AG09309 (cell line): Measurements from ENCODE around the gene FMN2.

Experiments
- DNase-seq: peaks from one replicate; pipeline ENCODE4 v3.0.0-alpha.2; 2010; ENCODE audit warnings: low read depth
- H3K4me3 ChIP-seq: 2 replicates; pipeline ENCODE4 v1.5.1; 2011; ENCODE audit warnings: mild to moderate bottlenecking, low read depth, low read length, moderate library complexity; ENCODE audit not compliant: control insufficient read depth
- TF ChIP-seq, protein P1 (sequence below): IDR thresholded peaks from 2 replicates; pipeline ENCODE4 v1.5.1; 2011; ENCODE audit warnings: mild to moderate bottlenecking, low read depth, low read length, inconsistent platforms; ENCODE audit not compliant: insufficient read depth, control insufficient read depth; ENCODE audit errors: missing control alignments

The FMN2 gene

DNA sequence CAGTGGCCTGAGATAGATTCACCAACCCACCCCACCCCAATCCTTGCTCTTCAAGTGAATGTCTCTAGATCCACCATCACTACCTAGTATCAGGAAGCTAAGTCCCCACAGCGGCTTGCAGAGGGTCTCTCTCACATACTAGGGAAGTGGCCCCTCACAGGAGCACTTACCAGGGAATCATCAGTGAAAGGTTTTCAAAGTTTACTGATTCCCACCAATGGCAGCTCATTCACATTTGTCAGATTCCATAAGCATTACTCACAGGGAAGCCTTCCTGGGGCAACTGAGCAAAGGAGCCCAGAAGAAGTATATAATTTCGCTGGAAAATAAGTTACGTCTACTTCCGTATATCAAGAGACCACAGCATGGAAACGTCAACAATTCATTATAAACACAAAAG is 399.5 kb downstream of the FMN2 start:
- TF ChIP-seq, protein P1, sequence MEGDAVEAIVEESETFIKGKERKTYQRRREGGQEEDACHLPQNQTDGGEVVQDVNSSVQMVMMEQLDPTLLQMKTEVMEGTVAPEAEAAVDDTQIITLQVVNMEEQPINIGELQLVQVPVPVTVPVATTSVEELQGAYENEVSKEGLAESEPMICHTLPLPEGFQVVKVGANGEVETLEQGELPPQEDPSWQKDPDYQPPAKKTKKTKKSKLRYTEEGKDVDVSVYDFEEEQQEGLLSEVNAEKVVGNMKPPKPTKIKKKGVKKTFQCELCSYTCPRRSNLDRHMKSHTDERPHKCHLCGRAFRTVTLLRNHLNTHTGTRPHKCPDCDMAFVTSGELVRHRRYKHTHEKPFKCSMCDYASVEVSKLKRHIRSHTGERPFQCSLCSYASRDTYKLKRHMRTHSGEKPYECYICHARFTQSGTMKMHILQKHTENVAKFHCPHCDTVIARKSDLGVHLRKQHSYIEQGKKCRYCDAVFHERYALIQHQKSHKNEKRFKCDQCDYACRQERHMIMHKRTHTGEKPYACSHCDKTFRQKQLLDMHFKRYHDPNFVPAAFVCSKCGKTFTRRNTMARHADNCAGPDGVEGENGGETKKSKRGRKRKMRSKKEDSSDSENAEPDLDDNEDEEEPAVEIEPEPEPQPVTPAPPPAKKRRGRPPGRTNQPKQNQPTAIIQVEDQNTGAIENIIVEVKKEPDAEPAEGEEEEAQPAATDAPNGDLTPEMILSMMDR = no peak
- DNase-seq = no peak
- no peak overlapping the region for H3K4me3 ChIP-seq

DNA sequence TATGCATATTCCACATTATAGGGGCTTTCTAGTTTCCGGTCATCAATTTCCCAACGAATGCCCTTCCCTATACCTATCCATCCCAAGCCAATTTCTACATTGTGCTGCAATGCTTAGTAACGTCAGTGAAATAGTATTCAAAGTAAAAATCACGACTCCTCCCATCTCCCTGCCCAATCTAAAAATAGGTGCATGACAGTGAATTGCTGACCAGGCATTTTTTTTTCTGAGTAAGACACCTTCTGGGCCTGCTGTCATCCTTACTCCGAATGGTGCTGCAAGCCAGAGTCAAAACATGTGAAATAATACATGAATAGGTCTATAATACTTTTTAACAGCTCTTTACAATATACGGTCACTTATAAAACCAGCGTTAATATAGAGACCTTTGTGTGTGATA is 400.1 kb downstream of the FMN2 start:
- DNase-seq = no peak
- TF ChIP-seq, protein P1 = no peak
- H3K4me3 ChIP-seq = no peak overlapping the region

DNA sequence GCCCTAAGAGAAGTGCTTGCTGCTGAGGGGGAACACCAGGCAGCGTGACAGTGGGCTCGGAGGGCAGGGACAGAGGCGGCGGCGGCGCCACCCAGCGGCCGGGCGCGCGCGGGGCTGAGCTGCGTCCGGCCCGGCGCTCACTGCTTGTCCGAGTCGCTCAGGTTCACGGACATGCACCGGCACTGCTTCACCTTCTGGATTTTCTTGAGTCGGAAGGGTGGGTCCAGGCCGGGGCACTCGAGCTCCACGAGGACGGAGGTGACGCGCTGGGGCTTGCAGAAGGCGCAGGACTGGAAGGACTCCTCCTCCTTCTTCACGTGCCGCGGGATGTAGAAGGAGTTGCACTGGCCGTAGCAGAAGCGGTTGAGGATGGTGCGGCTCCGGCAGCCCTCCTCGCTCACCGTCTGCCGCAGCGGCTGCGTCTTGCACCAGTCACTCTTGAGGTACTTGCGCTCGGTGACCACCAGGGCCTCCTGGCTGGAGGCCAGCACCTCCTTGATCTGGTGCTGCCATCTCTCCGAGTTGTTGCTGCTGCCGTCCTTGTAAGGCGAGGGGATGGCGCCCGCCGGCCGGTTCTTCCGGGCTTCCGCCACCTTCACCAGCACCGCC is 401.3 kb downstream of the FMN2 start:
- TF ChIP-seq, protein P1 = peak; percentile 19
- H3K4me3 ChIP-seq = no peak overlapping the region
- DNase-seq = no peak

DNA sequence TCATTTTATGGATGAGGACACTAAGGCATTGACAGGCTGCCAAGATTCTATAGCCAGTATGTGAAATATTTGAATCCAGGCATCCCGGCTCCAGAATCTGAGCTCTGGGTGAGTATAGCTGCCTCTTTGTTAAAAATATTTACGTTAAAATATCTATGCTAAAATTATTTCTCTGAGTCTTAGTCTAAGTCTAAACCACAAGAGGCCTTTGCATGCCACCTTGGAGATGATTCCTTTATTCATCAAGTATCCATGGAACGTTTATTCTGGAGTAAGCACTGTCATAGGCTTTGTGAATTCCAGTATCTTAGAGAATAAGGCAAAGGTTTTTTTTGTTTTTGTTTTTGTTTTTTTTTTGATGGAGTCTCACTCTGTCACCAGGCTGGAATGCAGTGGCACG is 403.9 kb downstream of the FMN2 start:
- TF ChIP-seq, protein P1 = no peak
- H3K4me3 ChIP-seq = no peak overlapping the region
- no peak for DNase-seq

DNA sequence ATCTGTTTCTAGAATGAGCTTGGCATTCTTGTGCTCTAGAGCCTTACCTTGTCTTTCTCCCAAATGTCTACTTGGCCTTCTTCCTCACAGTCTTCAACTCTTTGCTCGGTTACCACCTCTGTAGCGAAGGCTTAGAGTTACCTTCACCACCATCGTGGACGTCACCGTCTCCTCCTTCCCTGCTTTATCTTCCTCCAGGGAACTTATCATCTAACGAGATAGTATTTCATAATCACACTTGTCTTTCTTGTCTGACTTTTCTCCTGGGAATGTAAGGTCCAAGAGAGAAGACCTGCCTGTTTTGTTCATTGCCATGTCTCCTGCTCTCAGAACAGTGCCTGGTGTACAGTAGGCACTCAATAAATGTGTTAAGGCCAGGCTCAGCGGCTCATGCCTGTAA is 404.7 kb downstream of the FMN2 start:
- no peak overlapping the region for H3K4me3 ChIP-seq
- TF ChIP-seq, protein P1 = no peak
- no peak for DNase-seq

DNA sequence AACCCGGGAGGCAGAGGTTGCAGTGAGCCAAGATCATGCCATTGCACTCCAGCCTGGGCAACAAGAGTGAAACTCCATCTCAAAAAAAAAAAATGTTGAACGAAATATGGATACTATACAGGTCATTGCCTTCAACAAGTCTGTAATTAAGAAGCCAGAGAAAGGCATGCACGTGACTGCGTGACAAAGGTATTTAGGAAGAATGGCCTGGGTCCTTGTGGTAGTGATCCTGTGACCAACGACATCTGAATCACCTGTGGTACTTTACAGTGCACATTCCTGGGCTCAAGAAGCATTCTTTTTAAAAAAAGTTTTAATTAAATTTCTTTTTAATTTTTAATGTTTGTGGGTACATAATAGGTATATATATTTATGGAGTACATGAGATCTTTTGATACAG is 405.3 kb downstream of the FMN2 start:
- TF ChIP-seq, protein P1 = no peak
- H3K4me3 ChIP-seq = no peak overlapping the region
- no peak for DNase-seq

DNA sequence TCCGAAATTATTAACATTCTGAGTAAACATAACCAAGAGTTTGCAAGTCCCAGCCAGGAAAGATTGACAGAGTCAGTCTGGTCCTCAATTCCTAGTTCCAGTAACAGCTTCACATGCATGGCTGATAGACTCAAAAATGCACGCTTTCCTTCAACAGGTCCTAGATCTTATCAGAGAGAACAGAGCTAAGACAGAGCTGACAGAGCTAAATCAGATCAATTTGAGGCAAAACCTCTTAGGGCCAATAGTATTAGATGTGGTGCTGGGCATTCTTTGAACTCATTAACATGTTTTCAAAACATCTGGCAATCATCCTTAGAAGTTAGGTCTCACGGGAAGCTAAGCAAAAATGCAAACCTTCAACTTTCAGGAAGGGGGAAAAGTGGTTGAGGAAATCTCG is 406.2 kb downstream of the FMN2 start:
- TF ChIP-seq, protein P1 = no peak

More for the DNA sequence above, 406.2 kb downstream of the FMN2 start:
- no peak for DNase-seq
- H3K4me3 ChIP-seq = no peak overlapping the region
